Measurements from ENCODE around the gene BMPR1B.

DNA sequence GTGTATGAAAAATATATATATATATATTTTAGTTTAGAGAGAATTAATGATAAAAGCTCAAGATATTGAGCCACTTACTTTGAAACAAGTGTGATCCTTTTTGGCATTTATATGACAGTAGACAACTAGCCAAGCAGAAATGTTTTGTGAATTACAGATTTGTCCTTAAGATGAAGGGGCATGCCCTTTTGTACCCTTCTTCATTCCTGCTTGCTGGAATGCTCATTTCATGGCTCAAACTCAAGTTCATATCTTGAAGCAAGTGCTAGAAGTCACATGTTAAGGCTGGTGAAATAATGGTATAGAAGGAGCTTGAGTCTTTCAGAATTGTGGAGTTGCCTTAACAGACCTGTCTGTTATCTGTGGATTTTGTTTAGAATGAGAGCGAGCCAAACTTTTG is 203.0 kb downstream of the BMPR1B start:
- TF ChIP-seq, protein P1, sequence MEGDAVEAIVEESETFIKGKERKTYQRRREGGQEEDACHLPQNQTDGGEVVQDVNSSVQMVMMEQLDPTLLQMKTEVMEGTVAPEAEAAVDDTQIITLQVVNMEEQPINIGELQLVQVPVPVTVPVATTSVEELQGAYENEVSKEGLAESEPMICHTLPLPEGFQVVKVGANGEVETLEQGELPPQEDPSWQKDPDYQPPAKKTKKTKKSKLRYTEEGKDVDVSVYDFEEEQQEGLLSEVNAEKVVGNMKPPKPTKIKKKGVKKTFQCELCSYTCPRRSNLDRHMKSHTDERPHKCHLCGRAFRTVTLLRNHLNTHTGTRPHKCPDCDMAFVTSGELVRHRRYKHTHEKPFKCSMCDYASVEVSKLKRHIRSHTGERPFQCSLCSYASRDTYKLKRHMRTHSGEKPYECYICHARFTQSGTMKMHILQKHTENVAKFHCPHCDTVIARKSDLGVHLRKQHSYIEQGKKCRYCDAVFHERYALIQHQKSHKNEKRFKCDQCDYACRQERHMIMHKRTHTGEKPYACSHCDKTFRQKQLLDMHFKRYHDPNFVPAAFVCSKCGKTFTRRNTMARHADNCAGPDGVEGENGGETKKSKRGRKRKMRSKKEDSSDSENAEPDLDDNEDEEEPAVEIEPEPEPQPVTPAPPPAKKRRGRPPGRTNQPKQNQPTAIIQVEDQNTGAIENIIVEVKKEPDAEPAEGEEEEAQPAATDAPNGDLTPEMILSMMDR (IDR thresholded peaks at IDR 0.05), result no peak
- TF ChIP-seq POLR2A (IDR thresholded peaks at IDR 0.05), result no peak
- no peak for TF ChIP-seq POLR2AphosphoS5 (IDR thresholded peaks at IDR 0.05)

Measured in prostate gland (tissue), 2 donors.